Fibroblast of skin of scalp (primary cell): ENCODE results near the gene SLC5A5.

ENCODE experiments used
- DNase-seq: peaks from one replicate; pipeline ENCODE4 v3.0.0-alpha.2; 2013

The SLC5A5 gene

DNA sequence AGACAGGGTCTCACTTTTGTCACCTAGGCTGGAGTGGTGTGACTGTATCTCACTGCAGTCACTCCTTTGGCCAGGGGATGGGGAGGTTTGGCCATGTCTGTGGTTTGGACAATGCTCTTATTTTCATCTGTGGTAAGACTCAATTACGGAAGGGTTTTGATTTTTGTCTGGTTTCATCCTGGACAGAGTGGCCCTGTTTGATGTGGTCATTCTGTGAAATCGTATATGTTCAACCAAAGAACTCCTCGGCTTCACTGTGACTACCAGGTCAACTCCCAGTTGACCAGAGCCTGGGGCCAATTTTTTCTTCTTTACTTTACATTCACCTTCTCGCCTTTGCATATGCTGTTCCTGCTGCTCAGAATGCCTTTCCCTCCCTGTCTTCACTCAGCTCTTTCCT lies 54.3 kb downstream of the SLC5A5 start:
- no peak for DNase-seq

DNA sequence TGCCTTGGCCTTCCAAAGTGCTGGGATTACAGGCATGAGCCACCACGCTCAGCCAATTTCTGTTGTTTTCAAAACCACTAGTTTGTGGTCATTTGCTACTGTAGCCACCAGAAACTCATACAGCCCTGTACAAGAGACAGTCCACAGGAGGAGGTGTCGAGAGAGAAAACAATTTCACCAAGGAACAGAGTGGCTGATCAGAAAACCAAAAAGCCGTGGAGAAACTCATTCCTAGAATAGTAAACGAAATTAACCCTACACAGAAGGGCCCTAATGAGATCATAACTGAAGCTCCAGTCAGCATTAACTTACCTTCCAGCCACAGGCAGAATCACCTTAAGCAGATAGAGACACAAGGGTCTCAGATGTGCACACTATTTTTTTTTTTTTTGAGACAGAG lies 57.3 kb downstream of the SLC5A5 start:
- DNase-seq = no peak

GRCh38 chr19:17931532-17932191 lies 59.9 kb downstream of the SLC5A5 start:
- no peak for DNase-seq

- DNase-seq = peak; percentile 92
These were observed 61.0 kb downstream of the SLC5A5 start, which contains the start of gene CCDC124 for GRCh38 chr19:17932485-17933338. TSS of gene CCDC124 (plus strand) at chr19:17933015. CDS start at chr19:17936421, 3,406 bp downstream.

DNA sequence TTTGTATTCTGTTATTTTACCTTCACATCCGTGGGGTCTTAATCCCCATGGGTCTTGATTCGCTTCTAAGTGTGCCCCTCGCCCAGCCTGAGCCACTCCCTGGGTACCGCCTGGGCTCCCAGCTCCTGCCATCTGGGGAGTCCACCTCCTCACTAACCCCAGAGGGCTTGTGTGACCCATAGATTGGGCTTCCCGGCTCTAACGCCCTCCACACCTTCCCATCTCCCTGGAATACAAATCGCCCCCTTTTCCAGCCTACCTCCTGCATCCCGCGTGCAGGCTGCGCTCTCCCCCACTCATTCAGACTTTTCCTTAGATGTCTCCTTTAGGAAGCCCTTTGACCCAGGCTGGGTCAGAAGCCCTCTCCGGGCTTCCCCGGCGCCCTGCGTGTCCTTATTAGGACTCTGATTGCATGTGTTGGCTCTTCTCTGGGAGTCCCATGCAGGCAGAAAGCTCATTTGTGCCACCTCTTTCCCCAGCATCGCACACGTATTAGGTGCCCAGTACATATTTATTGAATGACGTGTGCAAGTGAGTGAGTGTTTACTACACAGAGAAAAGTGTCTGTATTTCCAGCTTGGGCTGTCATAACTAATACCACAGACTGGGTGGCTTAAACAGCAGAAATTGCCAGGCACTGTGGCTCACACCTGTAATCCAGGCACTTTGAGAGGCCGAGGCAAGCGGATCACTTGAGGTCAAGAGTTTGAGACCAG lies 61.8 kb downstream of the SLC5A5 start:
- DNase-seq = peak; percentile 19

- no peak for DNase-seq
These were observed 64.6 kb downstream of the SLC5A5 start for GRCh38 chr19:17936379-17936778.

DNA sequence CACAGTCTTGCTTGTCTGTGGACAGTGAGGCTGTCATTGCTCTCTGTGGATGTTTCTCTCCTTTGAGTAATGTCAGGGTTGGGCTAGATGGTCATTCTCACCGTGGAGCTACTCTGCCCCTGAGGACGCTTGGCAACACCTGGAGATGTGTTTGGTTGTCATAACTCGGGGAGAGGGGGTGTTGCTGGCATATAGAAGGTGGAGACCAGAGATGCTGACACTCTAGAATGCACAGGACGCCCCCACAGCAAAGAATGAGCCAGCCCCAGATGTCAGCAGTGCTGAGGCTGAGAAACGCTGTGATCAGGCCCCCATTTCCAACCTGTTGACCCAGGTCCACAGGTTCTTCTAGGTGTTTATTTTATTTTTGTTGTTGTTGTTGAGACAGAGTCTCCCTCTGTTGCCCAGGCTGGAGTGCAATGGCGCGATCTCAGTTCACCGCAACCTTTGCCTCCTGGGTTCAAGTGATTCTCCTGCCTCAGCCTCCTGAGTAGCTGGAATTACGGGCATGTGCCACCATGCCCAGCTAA lies 65.7 kb downstream of the SLC5A5 start:
- no peak for DNase-seq

DNA sequence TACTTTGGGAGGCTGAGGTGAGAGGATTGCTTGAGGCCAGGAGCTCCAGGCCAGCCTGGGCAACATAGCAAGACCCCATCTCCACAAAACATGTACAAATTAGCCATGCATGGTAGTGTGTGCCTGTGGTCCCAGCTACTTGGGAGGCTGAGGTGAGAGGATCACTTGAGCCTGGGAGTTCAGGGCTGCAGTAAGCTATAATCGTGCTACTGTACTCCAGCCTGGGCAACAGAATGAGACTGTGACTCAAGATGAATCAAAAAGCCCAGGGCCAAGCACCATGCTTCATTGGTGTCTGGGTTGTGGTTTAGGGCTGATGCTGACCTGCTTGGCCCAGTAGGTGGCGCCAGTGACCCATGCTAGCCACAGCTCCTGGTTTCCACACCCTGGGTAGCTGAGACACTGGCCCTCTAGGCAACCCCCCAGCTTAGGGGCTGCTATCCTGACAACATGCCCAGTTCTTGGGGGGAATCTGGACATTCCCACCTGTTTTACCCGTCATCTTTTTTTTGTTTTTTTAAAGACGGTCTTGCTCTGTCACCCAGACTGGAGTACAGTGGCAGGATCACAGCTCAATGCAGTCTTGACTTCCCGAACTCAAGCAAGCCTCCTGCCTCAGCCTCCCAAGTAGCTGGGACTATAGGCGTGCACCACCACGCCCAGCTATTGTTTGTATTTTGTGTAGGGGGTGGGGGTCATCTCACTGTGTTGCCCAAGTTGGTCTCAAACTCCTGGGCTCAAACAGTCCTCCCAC lies 66.5 kb downstream of the SLC5A5 start:
- peak; percentile 79 for DNase-seq

DNA sequence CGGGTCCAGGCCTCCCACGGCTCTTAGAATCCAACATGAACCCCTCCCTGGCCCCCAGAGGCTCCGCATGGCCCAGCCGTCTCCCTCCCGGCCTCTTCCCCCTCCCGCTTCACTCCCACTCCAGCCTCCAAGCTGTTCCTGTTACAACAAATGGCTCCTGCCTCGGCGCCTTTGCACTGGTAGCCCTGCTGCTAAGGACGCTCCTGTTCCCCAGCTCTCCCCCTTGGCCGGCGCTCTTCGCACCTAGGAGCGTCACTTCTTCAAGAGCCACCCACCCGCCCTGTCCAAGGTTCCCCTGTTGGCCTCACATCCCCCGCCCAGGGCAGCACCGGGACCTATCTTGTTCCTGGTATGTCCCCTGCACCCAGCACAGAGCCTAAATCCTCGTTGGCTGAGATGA lies 70.4 kb downstream of the SLC5A5 start:
- DNase-seq = no peak

GRCh38 chr19:17942582-17943273 lies 71.0 kb downstream of the SLC5A5 start:
- no peak for DNase-seq

GRCh38 chr19:17943274-17944221 lies 71.8 kb downstream of the SLC5A5 start:
- DNase-seq = no peak

GRCh38 chr19:17944301-17944700 lies 72.6 kb downstream of the SLC5A5 start:
- peak; percentile 56 for DNase-seq
